Left ventricle myocardium inferior (tissue), 1 donor: Measurements from ENCODE around the gene SIN3B. TPM values are rescaled to one million over a fixed set of nuclear protein-coding genes. Genes with fewer than 3 reads are reported as not detected.

ENCODE experiments used
- DNase-seq: peaks from one replicate; pipeline ENCODE4 v3.0.0-alpha.2; 2020
- H3K27ac ChIP-seq: fragments of 200-600 bp; replicated peaks from 2 replicates; pipeline ENCODE4 v1.8.0; 2021
- H3K27me3 ChIP-seq: fragments of 200-600 bp; 2 replicates; pipeline ENCODE4 v1.8.0; 2021; ENCODE audit warnings: low read depth
- H3K36me3 ChIP-seq: fragments of 200-600 bp; 2 replicates; pipeline ENCODE4 v1.8.0; 2021
- H3K4me1 ChIP-seq: fragments of 200-600 bp; 2 replicates; pipeline ENCODE4 v1.8.0; 2021
- H3K4me3 ChIP-seq: fragments of 200-600 bp; 2 replicates; pipeline ENCODE4 v1.8.0; 2021; ENCODE audit warnings: mild to moderate bottlenecking, moderate library complexity
- H3K9me3 ChIP-seq: fragments of 200-600 bp; replicated peaks from 2 replicates; pipeline ENCODE4 v1.8.0; 2021
- CTCF ChIP-seq: fragments of 200-600 bp; IDR thresholded peaks from 2 replicates; pipeline ENCODE4 v1.8.0; 2021; ENCODE audit warnings: antibody characterized with exemption, mild to moderate bottlenecking, borderline replicate concordance
- intact Hi-C: fragments of 100-400 bp; cut with micrococcal nuclease; formaldehyde crosslinking; loops from one replicate; pipeline ENCODE4 v1.11.0; 2022
- total RNA-seq: library from RNA; stranded (reverse); fragmentation: NEBNext Ultra II Directional; extraction: Animal tissue kit (Norgen Biotek cat#: 25700); gene quantifications from one replicate; pipeline ENCODE4 v1.2.1, GENCODE V29; 2021
- donor health status: DM: no; HTN: yes; CAD: no; lungs with severe emphysema.

SIN3B gene
- total RNA-seq, 1 donor from 2014 or later = 24.4 TPM

- Histone ChIP-seq H3K4me3 (no peak overlapping the region), H3K4me1 (peaks cover 27% of the 10 kb centered on the region), H3K27me3 (no peaks in the 10 kb centered on the region), H3K27ac (no peak overlapping the region), H3K36me3 (peaks cover 29% of the 10 kb centered on the region), H3K9me3 (peaks cover 29% of the 10 kb centered on the region)
- DNase-seq = no peak
- intact Hi-C loops = no loop called here
- no peak for TF ChIP-seq CTCF
Observed at GRCh38 chr19:16882146-16882545, 52.9 kb downstream of the SIN3B start.

- no peak for TF ChIP-seq CTCF
- Histone ChIP-seq H3K4me3 (no peak overlapping the region), H3K9me3 (peaks cover 29% of the 10 kb centered on the region), H3K27ac (no peak overlapping the region), H3K27me3 (no peaks in the 10 kb centered on the region), H3K4me1 (peaks cover 31% of the 10 kb centered on the region), H3K36me3 (peaks cover 16% of the 10 kb centered on the region)
- no peak for DNase-seq
- intact Hi-C loops = no loop called here
Observed at GRCh38 chr19:16883522-16883921, 54.3 kb downstream of the SIN3B start.

- intact Hi-C loops = no loop called here
Observed at GRCh38 chr19:16885166-16885565, 56.0 kb downstream of the SIN3B start.

GRCh38 chr19:16886305-16886880 lies 57.2 kb downstream of the SIN3B start:
- Histone ChIP-seq H3K4me1 (peaks cover 46% of the 10 kb centered on the region), H3K9me3 (peaks cover 24% of the 10 kb centered on the region), H3K4me3 (peak overlapping the region; percentile 35), H3K36me3 (no peaks in the 10 kb centered on the region), H3K27me3 (no peaks in the 10 kb centered on the region), H3K27ac (peak overlapping the region; percentile 89)
- DNase-seq = peak; percentile 73
- intact Hi-C loops = no loop called here
- no peak for TF ChIP-seq CTCF

More at GRCh38 chr19:16885166-16885565, 56.0 kb downstream of the SIN3B start:
- TF ChIP-seq CTCF = no peak
- no peak for DNase-seq
- no peak overlapping the region for H3K27ac ChIP-seq
- H3K9me3 ChIP-seq = peaks cover 29% of the 10 kb centered on the region
- no peak overlapping the region for H3K4me3 ChIP-seq
- H3K36me3 ChIP-seq = no peaks in the 10 kb centered on the region
- H3K4me1 ChIP-seq = peaks cover 46% of the 10 kb centered on the region
- H3K27me3 ChIP-seq = no peaks in the 10 kb centered on the region

GRCh38 chr19:16887353-16888265 lies 58.4 kb downstream of the SIN3B start:
- intact Hi-C loops = no loop called here
- Histone ChIP-seq H3K9me3 (peaks cover 11% of the 10 kb centered on the region), H3K4me3 (no peak overlapping the region), H3K27me3 (no peaks in the 10 kb centered on the region), H3K27ac (peak overlapping the region; percentile 89), H3K36me3 (no peaks in the 10 kb centered on the region), H3K4me1 (peaks cover 46% of the 10 kb centered on the region)
- TF ChIP-seq CTCF = no peak
- no peak for DNase-seq
